ENCODE data around the gene PPP2R3C. TPM values are rescaled to one million over a fixed set of nuclear protein-coding genes. Genes with fewer than 3 reads are reported as not detected.

The PPP2R3C gene
- total and polyA plus RNA-seq, 2 of the 13 experiments (the other 11 are each of a cell fraction or from before 2014, with no cell fraction given): 63.4 to 102 TPM

DNA sequence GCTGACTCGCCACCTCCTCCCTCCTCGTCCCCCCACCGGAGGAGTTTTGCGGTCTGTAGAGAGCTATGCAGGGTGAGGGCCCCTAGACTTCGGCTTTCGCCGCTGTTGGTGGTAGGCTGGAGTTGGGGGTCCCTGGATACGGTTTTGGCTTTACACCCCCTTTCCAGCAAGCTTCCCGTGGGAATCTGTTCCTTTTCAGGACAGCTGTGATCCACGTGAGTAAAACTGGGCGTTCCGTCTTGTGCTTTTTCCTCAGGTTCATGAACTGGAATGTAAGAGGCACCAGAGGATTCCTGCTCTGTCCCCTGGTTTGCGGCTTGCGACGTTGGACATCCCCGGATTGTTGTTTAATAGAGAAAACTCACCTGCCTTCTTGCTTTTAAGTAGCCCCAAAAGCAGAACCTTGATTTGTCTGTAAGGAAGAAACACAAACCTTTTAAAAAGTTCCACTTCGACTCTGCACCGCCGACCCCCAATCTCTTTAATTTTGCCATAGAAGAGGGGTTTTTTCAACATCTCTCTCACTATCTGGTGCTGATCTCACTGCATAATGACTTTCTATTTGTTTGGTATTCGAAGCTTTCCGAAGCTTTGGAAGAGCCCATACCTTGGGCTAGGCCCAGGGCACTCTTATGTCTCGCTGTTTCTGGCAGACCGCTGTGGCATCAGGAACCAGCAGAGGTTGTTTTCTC is 1.1 kb upstream of the PPP2R3C start (continued):
- TF ChIP-seq, protein P1, sequence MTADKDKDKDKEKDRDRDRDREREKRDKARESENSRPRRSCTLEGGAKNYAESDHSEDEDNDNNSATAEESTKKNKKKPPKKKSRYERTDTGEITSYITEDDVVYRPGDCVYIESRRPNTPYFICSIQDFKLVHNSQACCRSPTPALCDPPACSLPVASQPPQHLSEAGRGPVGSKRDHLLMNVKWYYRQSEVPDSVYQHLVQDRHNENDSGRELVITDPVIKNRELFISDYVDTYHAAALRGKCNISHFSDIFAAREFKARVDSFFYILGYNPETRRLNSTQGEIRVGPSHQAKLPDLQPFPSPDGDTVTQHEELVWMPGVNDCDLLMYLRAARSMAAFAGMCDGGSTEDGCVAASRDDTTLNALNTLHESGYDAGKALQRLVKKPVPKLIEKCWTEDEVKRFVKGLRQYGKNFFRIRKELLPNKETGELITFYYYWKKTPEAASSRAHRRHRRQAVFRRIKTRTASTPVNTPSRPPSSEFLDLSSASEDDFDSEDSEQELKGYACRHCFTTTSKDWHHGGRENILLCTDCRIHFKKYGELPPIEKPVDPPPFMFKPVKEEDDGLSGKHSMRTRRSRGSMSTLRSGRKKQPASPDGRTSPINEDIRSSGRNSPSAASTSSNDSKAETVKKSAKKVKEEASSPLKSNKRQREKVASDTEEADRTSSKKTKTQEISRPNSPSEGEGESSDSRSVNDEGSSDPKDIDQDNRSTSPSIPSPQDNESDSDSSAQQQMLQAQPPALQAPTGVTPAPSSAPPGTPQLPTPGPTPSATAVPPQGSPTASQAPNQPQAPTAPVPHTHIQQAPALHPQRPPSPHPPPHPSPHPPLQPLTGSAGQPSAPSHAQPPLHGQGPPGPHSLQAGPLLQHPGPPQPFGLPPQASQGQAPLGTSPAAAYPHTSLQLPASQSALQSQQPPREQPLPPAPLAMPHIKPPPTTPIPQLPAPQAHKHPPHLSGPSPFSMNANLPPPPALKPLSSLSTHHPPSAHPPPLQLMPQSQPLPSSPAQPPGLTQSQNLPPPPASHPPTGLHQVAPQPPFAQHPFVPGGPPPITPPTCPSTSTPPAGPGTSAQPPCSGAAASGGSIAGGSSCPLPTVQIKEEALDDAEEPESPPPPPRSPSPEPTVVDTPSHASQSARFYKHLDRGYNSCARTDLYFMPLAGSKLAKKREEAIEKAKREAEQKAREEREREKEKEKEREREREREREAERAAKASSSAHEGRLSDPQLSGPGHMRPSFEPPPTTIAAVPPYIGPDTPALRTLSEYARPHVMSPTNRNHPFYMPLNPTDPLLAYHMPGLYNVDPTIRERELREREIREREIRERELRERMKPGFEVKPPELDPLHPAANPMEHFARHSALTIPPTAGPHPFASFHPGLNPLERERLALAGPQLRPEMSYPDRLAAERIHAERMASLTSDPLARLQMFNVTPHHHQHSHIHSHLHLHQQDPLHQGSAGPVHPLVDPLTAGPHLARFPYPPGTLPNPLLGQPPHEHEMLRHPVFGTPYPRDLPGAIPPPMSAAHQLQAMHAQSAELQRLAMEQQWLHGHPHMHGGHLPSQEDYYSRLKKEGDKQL (CRISPR knock-in tag; IDR thresholded peaks at IDR 0.05; ENCODE audit: low read depth): 0 out of 2 replicates have a peak, but pooled peaks have one; percentile 26
- TF ChIP-seq KMT2A (CRISPR knock-in tag; IDR thresholded peaks at IDR 0.05) (peak; percentile 87; the same call in 1 of the 2 replicates), ZNF326 (CRISPR knock-in tag; IDR thresholded peaks at IDR 0.05; ENCODE audit: borderline replicate concordance) (peak; percentile 18; the same call in 1 of the 2 replicates), ZNF18 (CRISPR knock-in tag; IDR thresholded peaks at IDR 0.05; ENCODE audit: insufficient replicate concordance) (no peak), SP140L (CRISPR knock-in tag; IDR thresholded peaks at IDR 0.05; ENCODE audit: borderline replicate concordance) (peak; percentile 42; the same call in 1 of the 2 replicates), ZFY (CRISPR knock-in tag; IDR thresholded peaks at IDR 0.05) (peak; percentile 18; the same call in 1 of the 2 replicates), PRDM10 (CRISPR knock-in tag; IDR thresholded peaks at IDR 0.05; ENCODE audit: low read depth) (no peak), TBX3 (IDR thresholded peaks at IDR 0.05; ENCODE audit: borderline replicate concordance) (no peak), ZNF282 (IDR thresholded peaks at IDR 0.05; ENCODE audit: partially characterized antibody) (no peak), PCBP2 (optimal IDR thresholded peaks at IDR 0.05; ENCODE audit: low read depth, low read length, poor library complexity, severe bottlenecking) (no peak), ASH2L (IDR thresholded peaks at IDR 0.05; ENCODE audit: insufficient read length, low read depth, low read length) (peak; percentile 84), MZF1 (CRISPR knock-in tag; IDR thresholded peaks at IDR 0.05; ENCODE audit: borderline replicate concordance) (0 out of 2 replicates have a peak, but pooled peaks have one; percentile 5), KDM3A (CRISPR knock-in tag; IDR thresholded peaks at IDR 0.05; ENCODE audit: low read depth) (no peak)
- TF ChIP-seq, protein P2, sequence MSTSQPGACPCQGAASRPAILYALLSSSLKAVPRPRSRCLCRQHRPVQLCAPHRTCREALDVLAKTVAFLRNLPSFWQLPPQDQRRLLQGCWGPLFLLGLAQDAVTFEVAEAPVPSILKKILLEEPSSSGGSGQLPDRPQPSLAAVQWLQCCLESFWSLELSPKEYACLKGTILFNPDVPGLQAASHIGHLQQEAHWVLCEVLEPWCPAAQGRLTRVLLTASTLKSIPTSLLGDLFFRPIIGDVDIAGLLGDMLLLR (CRISPR knock-in tag; IDR thresholded peaks at IDR 0.05): peak; percentile 96
- TF ChIP-seq, protein P3, sequence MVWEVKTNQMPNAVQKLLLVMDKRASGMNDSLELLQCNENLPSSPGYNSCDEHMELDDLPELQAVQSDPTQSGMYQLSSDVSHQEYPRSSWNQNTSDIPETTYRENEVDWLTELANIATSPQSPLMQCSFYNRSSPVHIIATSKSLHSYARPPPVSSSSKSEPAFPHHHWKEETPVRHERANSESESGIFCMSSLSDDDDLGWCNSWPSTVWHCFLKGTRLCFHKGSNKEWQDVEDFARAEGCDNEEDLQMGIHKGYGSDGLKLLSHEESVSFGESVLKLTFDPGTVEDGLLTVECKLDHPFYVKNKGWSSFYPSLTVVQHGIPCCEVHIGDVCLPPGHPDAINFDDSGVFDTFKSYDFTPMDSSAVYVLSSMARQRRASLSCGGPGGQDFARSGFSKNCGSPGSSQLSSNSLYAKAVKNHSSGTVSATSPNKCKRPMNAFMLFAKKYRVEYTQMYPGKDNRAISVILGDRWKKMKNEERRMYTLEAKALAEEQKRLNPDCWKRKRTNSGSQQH (CRISPR knock-in tag; IDR thresholded peaks at IDR 0.05; ENCODE audit: low read depth): peak; percentile 0; the same call in 1 of the 2 replicates
